Hepatocyte (in vitro differentiated cells): ENCODE measurements around the gene HLA-DQB1.

Experiments used
- CTCF ChIP-seq: fragments of 200-600 bp; sonication (generic); IDR thresholded peaks from 2 replicates; pipeline ENCODE4 v1.5.1; 2016; ENCODE audit warnings: antibody characterized with exemption, mild to moderate bottlenecking; ENCODE audit not compliant: poor library complexity
- EZH2 ChIP-seq: fragments of 200-600 bp; sonication (generic); IDR thresholded peaks from 2 replicates; pipeline ENCODE4 v1.6.1; 2016; ENCODE audit warnings: antibody characterized with exemption, mild to moderate bottlenecking, borderline replicate concordance
- EZH2phosphoT487 ChIP-seq: fragments of 200-600 bp; sonication (generic); IDR thresholded peaks from one replicate; pipeline ENCODE4 v1.6.1; 2018; ENCODE audit warnings: antibody characterized with exemption, mild to moderate bottlenecking, low read depth, moderate library complexity; ENCODE audit not compliant: unreplicated experiment, severe bottlenecking

GRCh38 chr6:32655203-32655710 is 11.2 kb downstream of the HLA-DQB1 start:
- TF ChIP-seq CTCF = no peak
- TF ChIP-seq EZH2 = no peak
- TF ChIP-seq EZH2phosphoT487 = no peak
